Naive thymus-derived CD4-positive, alpha-beta T cell (primary cell): ENCODE results near the gene EPX. TPM values are rescaled to one million over a fixed set of nuclear protein-coding genes. Genes with fewer than 3 reads are reported as not detected.

ENCODE experiments used
- ATAC-seq: fragments of 150-1000 bp; cut with Tn5 transposase; 2 replicates; pipeline ENCODE4 v1.10.0; 2021; ENCODE audit warnings: mild to moderate bottlenecking, moderate library complexity
- CTCF ChIA-PET: fragments of 350-600 bp; sonication (Branson Sonifier 250); formaldehyde crosslinking; loops from one replicate; lab custom pipeline; 2021; ENCODE audit warnings: antibody characterized with exemption; lab: Charles Lee
- POLR2A ChIA-PET: fragments of 350-600 bp; sonication (Branson Sonifier 250); formaldehyde crosslinking; loops from one replicate; lab custom pipeline; 2021; ENCODE audit warnings: antibody characterized with exemption, inconsistent platforms; lab: Charles Lee
- DNase-seq, 9 donors: peaks; one replicate each; pipeline versions ENCODE4 v3.0.0 to v3.0.0-alpha.2; 2020 to 2022; ENCODE audit warnings: mixed read lengths in 1 of 9
- H3K27ac ChIP-seq: one replicate; pipeline ENCODE4 v1.7.0; 2013; ENCODE audit warnings: mild to moderate bottlenecking, low read depth, low read length, moderate library complexity
- H3K27me3 ChIP-seq, 2 donors: one replicate each; pipeline ENCODE4 v1.7.0; 2013; ENCODE audit warnings: low read length in 2 of 2, mild to moderate bottlenecking in 2 of 2, moderate library complexity in 2 of 2; ENCODE audit not compliant: control insufficient read depth in 2 of 2, insufficient read depth in 2 of 2
- H3K36me3 ChIP-seq, 3 experiments: 1 replicate in 2 of 3; 2 replicates in 1 of 3; pipeline ENCODE4 v1.7.0; 2013; ENCODE audit warnings: low read length in 3 of 3, mild to moderate bottlenecking in 3 of 3, moderate library complexity in 1 of 3; ENCODE audit not compliant: insufficient read depth in 3 of 3, control insufficient read depth in 2 of 3
- H3K4me1 ChIP-seq, 2 donors: one replicate each; pipeline ENCODE4 v1.7.0; 2013; ENCODE audit warnings: low read length in 2 of 2, mild to moderate bottlenecking in 2 of 2, moderate library complexity in 1 of 2; ENCODE audit not compliant: control insufficient read depth in 2 of 2, insufficient read depth in 2 of 2
- H3K4me3 ChIP-seq: 2 replicates; pipeline ENCODE4 v1.7.0; 2013; ENCODE audit warnings: mild to moderate bottlenecking, low read length
- H3K9me3 ChIP-seq, 3 experiments: 1 replicate in 2 of 3; 2 replicates in 1 of 3; pipeline ENCODE4 v1.7.0; 2013; ENCODE audit warnings: low read length in 3 of 3; ENCODE audit not compliant: control insufficient read depth in 2 of 3
- H3K27ac Mint-ChIP-seq, 9 donors: one replicate each; pipeline ENCODE4 v1.8.0; 2020 to 2022; ENCODE audit warnings: mixed read lengths in 9 of 9, mild to moderate bottlenecking in 8 of 9, moderate library complexity in 5 of 9, inconsistent platforms in 2 of 9
- H3K27me3 Mint-ChIP-seq, 5 donors: one replicate each; pipeline ENCODE4 v1.8.0; 2021 to 2022; ENCODE audit warnings: mixed read lengths in 5 of 5, mild to moderate bottlenecking in 1 of 5
- H3K36me3 Mint-ChIP-seq, 5 donors: one replicate each; pipeline ENCODE4 v1.8.0; 2020 to 2022; ENCODE audit warnings: mixed read lengths in 5 of 5, mild to moderate bottlenecking in 3 of 5, inconsistent platforms in 1 of 5
- H3K4me1 Mint-ChIP-seq, 7 donors: one replicate each; pipeline ENCODE4 v1.8.0; 2020 to 2022; ENCODE audit warnings: mixed read lengths in 7 of 7, mild to moderate bottlenecking in 3 of 7, inconsistent platforms in 1 of 7
- H3K4me3 Mint-ChIP-seq, 10 donors: one replicate each; pipeline ENCODE4 v1.8.0; 2020 to 2022; ENCODE audit warnings: mild to moderate bottlenecking in 10 of 10, mixed read lengths in 10 of 10, moderate library complexity in 6 of 10, inconsistent platforms in 2 of 10
- H3K9me3 Mint-ChIP-seq, 11 donors: one replicate each; pipeline ENCODE4 v1.8.0; 2020 to 2022; ENCODE audit warnings: mixed read lengths in 11 of 11, mild to moderate bottlenecking in 4 of 11, inconsistent platforms in 1 of 11, moderate library complexity in 1 of 11
- intact Hi-C, 2 donors: fragments of 100-400 bp; cut with micrococcal nuclease; formaldehyde crosslinking; loops; one replicate each; pipeline ENCODE4 v1.15.1; 2023
- polyA plus RNA-seq, 2 donors: library from polyadenylated mRNA; unstranded; fragments of 300-500 nt; fragmentation: Illumina TruSeq; gene quantifications; one replicate each; pipeline ENCODE4 v1.2.3, GENCODE V29; 2021
- total RNA-seq, 6 experiments: library from RNA in 5 of 6; stranded (reverse) in 5 of 6; gene quantifications; 1 replicate in 5 of 6; 2 replicates in 1 of 6; pipeline ENCODE4 v1.2.3 and lab custom pipeline; 2021 to 2026

The EPX gene
- total and polyA plus RNA-seq, 7 experiments from 2014 or later = not detected

- Histone ChIP-seq H3K4me3 (no peak overlapping the region), H3K9me3 (no peaks in the 10 kb centered on the region), H3K27ac (no peak overlapping the region), H3K27me3 (no peaks in the 10 kb centered on the region), H3K36me3 (no peaks in the 10 kb centered on the region), H3K4me1 (no peaks in the 10 kb centered on the region)
- CTCF ChIA-PET = no interaction called here
- H3K9me3 Mint-ChIP-seq = peaks cover 0 to 2% (median 0%) of the 10 kb centered on the region in 11 donors
- intact Hi-C loops = no loop called here
- peak; percentile 55 for ATAC-seq
- H3K4me1 Mint-ChIP-seq = peaks cover 0 to 12% (median 0%) of the 10 kb centered on the region in 7 donors
- no peak overlapping the region for H3K4me3 Mint-ChIP-seq
- POLR2A ChIA-PET = no interaction called here
- H3K27me3 Mint-ChIP-seq = peaks cover 6 to 73% (median 21%) of the 10 kb centered on the region in 5 donors
- H3K27ac Mint-ChIP-seq = no peak overlapping the region
- no peaks in the 10 kb centered on the region for H3K36me3 Mint-ChIP-seq
- DNase-seq = no peak
Measured at GRCh38 chr17:58233543-58233942, 41.0 kb downstream of the EPX start.

- Histone ChIP-seq H3K9me3 (no peaks in the 10 kb centered on the region), H3K27ac (no peak overlapping the region), H3K27me3 (no peaks in the 10 kb centered on the region), H3K4me1 (no peaks in the 10 kb centered on the region), H3K4me3 (no peak overlapping the region), H3K36me3 (no peaks in the 10 kb centered on the region)
- ATAC-seq (no peak), DNase-seq (no peak)
- Mint-ChIP-seq H3K4me1 (peaks cover 0 to 12% (median 0%) of the 10 kb centered on the region in 7 donors), H3K27me3 (peaks cover 6 to 74% (median 22%) of the 10 kb centered on the region in 5 donors), H3K4me3 (no peak overlapping the region), H3K27ac (no peak overlapping the region), H3K9me3 (no peaks in the 10 kb centered on the region), H3K36me3 (no peaks in the 10 kb centered on the region)
- ChIA-PET POLR2A (no interaction called here), CTCF (no interaction called here)
- intact Hi-C loops = no loop called here
Measured at GRCh38 chr17:58234512-58234911, 42.0 kb downstream of the EPX start.

- H3K4me3 Mint-ChIP-seq = no peak overlapping the region
- no peaks in the 10 kb centered on the region for H3K4me1 ChIP-seq
- no peak overlapping the region for H3K4me3 ChIP-seq
- H3K27ac ChIP-seq = no peak overlapping the region
- ChIA-PET CTCF (interaction anchor here (2.4 kb wide), 1 partner anchor 14 kb away, joined by 6 read pairs; no protein-coding TSS in a partner anchor), POLR2A (interaction anchor here (0.6 kb wide), 2 partner anchors 101 to 105 kb away, joined by 3 to 6 read pairs; no protein-coding TSS in a partner anchor)
- no peaks in the 10 kb centered on the region for H3K36me3 Mint-ChIP-seq
- peaks cover 0 to 12% (median 0%) of the 10 kb centered on the region in 7 donors for H3K4me1 Mint-ChIP-seq
- ATAC-seq = no peak
- no peaks in the 10 kb centered on the region for H3K27me3 ChIP-seq
- H3K9me3 Mint-ChIP-seq = no peaks in the 10 kb centered on the region
- no peaks in the 10 kb centered on the region for H3K9me3 ChIP-seq
- no peaks in the 10 kb centered on the region for H3K36me3 ChIP-seq
- no peak overlapping the region for H3K27ac Mint-ChIP-seq
- H3K27me3 Mint-ChIP-seq = peaks cover 18 to 85% (median 26%) of the 10 kb centered on the region in 5 donors
- intact Hi-C loops = no loop called here
- DNase-seq = no peak
Measured at GRCh38 chr17:58235821-58236220, 43.3 kb downstream of the EPX start.

GRCh38 chr17:58236394-58236793 is 43.9 kb downstream of the EPX start:
- DNase-seq (no peak), ATAC-seq (no peak)
- H3K36me3 Mint-ChIP-seq = no peaks in the 10 kb centered on the region
- no peak overlapping the region for H3K4me3 Mint-ChIP-seq
- ChIA-PET POLR2A (interaction anchor here (0.6 kb wide), 1 partner anchor 100 kb away, joined by 3 read pairs; no protein-coding TSS in a partner anchor), CTCF (interaction anchor here (2.4 kb wide), 1 partner anchor 13 kb away, joined by 6 read pairs; no protein-coding TSS in a partner anchor)
- intact Hi-C loops = no loop called here
- Histone ChIP-seq H3K27me3 (no peaks in the 10 kb centered on the region), H3K27ac (no peak overlapping the region), H3K9me3 (no peaks in the 10 kb centered on the region), H3K4me1 (no peaks in the 10 kb centered on the region), H3K4me3 (no peak overlapping the region), H3K36me3 (no peaks in the 10 kb centered on the region)
- no peaks in the 10 kb centered on the region for H3K9me3 Mint-ChIP-seq
- H3K27me3 Mint-ChIP-seq = peaks cover 22 to 82% (median 27%) of the 10 kb centered on the region in 5 donors
- H3K27ac Mint-ChIP-seq = no peak overlapping the region
- peaks cover 0 to 12% (median 0%) of the 10 kb centered on the region in 7 donors for H3K4me1 Mint-ChIP-seq

GRCh38 chr17:58238147-58238634 is 45.7 kb downstream of the EPX start, which contains the start of gene LPO:
Gene LPO, plus strand, starts transcription at chr17:58238584. Its CDS starts 4,396 bp downstream, at chr17:58242980.
- H3K4me1 Mint-ChIP-seq = no peaks in the 10 kb centered on the region
- H3K4me3 ChIP-seq = no peak within 1 kb of the TSS
- no peaks in the 10 kb centered on the region for H3K36me3 Mint-ChIP-seq
- no peaks in the 10 kb centered on the region for H3K9me3 Mint-ChIP-seq
- H3K27ac ChIP-seq = no peak within 1 kb of the TSS
- peaks cover 31 to 80% (median 35%) of the 10 kb centered on the region in 5 donors for H3K27me3 Mint-ChIP-seq
- CTCF ChIA-PET = interaction anchor here (0.6 to 2.4 kb wide), 4 partner anchors 10 to 224 kb away, joined by 3 to 6 read pairs (median 4); no protein-coding TSS in a partner anchor
- H3K9me3 ChIP-seq = no peaks in the 10 kb centered on the region
- DNase-seq = no peak
- H3K36me3 ChIP-seq = no peaks in the 10 kb centered on the region
- H3K4me3 Mint-ChIP-seq = no peak within 1 kb of the TSS
- peak within 1 kb of the TSS in 1 of 9 donors; percentile 43 for H3K27ac Mint-ChIP-seq
- intact Hi-C loops = no loop called here
- POLR2A ChIA-PET = interaction anchor here (0.7 kb wide), 1 partner anchor 99 kb away, joined by 3 read pairs; no protein-coding TSS in a partner anchor
- no peaks in the 10 kb centered on the region for H3K4me1 ChIP-seq
- ATAC-seq = no peak
- no peaks in the 10 kb centered on the region for H3K27me3 ChIP-seq

GRCh38 chr17:58239987-58240386 is 47.5 kb downstream of the EPX start:
- H3K4me1 ChIP-seq = no peaks in the 10 kb centered on the region
- intact Hi-C loops = no loop called here
- Mint-ChIP-seq H3K27ac (no peak overlapping the region), H3K27me3 (peaks cover 29 to 80% (median 41%) of the 10 kb centered on the region in 5 donors), H3K9me3 (no peaks in the 10 kb centered on the region), H3K4me1 (peaks cover 0 to 6% (median 0%) of the 10 kb centered on the region in 7 donors), H3K4me3 (no peak overlapping the region), H3K36me3 (no peaks in the 10 kb centered on the region)
- POLR2A ChIA-PET = no interaction called here
- DNase-seq (no peak), ATAC-seq (no peak)
- H3K4me3 ChIP-seq = no peak overlapping the region
- no peaks in the 10 kb centered on the region for H3K36me3 ChIP-seq
- no peaks in the 10 kb centered on the region for H3K9me3 ChIP-seq
- no peaks in the 10 kb centered on the region for H3K27me3 ChIP-seq
- CTCF ChIA-PET = interaction anchor here (1.5 kb wide), 1 partner anchor 10 kb away, joined by 7 read pairs; no protein-coding TSS in a partner anchor
- H3K27ac ChIP-seq = no peak overlapping the region
